ENCODE measurements around the gene AGPAT1. TPM values are rescaled to one million over a fixed set of nuclear protein-coding genes. Genes with fewer than 3 reads are reported as not detected.

The AGPAT1 gene
- total RNA-seq, 1 experiment from 2014 or later: 108 TPM

GRCh38 chr6:32192608-32193039 is 16.7 kb upstream of the AGPAT1 start, which contains the start of gene GPSM3:
Gene GPSM3 (minus strand): TSS chr6:32192643. CDS start chr6:32192513, 130 bp downstream.
- POLR2A ChIA-PET (ENCODE audit: low non-redundant PET): no interaction called here
- no peaks in the 10 kb centered on the region for H3K27me3 ChIP-seq (replicated peaks; ENCODE audit: insufficient read depth, low read depth, low read length, poor library complexity)
- no peak within 1 kb of the TSS for H3K4me3 ChIP-seq (ENCODE audit: low read depth, low read length, poor library complexity, severe bottlenecking)
- H3K9me3 ChIP-seq (ENCODE audit: low read depth, low read length, poor library complexity, severe bottlenecking): no peaks in the 10 kb centered on the region
- DNase-seq (ENCODE audit: low spot score): no peak
- intact Hi-C loops (cut with micrococcal nuclease; ENCODE audit: unreplicated experiment): no loop called here
- peaks cover 44% of the 10 kb centered on the region for H3K4me1 ChIP-seq (ENCODE audit: insufficient read depth, low read length, poor library complexity, severe bottlenecking)
- CTCF ChIA-PET: no interaction called here
- TF ChIP-seq CTCF (conservative IDR thresholded peaks at IDR 0.05; ENCODE audit: low read depth, low read length) (no peak), EZH2 (IDR thresholded peaks at IDR 0.05; ENCODE audit: borderline replicate concordance, low read depth, low read length, poor library complexity, severe bottlenecking) (no peak)
- BruUV-seq (replicated peaks): no TSS peak
- H3K27ac ChIP-seq (ENCODE audit: low read depth, low read length, poor library complexity, severe bottlenecking): peak within 1 kb of the TSS; percentile 94
- H3K36me3 ChIP-seq (ENCODE audit: insufficient read depth, low read length, poor library complexity, severe bottlenecking): peaks cover 4% of the 10 kb centered on the region

DNA sequence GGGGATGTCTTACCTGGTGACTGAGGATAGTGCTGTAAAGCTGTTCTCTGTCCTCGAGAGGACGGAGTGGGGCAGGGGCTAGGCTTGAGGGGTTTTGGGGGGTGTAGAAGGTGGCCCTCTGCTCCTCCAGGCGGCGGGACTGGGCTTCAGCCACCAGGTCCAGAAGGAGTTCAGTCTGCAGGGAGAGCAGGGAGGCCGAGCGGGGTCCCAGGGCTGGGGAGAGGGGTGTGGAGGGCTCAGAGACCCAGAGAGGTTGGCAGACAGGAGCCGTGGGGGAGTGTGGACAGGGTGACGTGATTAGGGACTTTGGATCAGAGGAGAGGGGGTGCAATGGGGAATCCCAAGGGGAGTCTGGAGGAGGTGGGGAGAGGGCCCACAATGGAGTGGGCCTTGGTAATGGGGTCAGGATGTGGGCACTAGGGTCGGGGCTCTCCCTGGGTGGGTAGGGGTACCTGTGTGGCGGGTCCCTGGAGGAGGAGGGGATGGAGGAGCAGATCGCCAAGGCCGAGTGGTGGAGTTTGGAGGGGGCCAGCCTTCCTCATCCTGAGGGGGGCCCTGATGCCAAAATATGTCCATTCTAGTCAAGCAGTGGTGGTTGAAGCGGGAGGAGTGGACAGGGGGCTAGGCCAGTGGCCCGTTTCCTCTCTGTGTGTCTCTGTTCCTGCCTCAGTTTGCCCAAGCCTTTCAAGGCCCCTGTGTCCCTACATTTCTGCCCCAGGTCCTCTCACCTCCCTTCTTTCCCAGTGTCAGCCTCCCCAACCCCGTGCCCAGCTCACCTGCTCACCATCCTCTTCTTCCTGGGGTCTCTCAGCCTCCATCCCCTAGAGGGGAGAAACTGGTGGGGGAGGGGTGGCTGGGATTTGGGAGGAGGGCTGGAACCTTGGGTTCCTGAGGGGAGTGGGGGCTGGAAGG is 16.1 kb upstream of the AGPAT1 start:
- Histone ChIP-seq H3K9me3 (ENCODE audit: low read depth, low read length, poor library complexity, severe bottlenecking) (no peaks in the 10 kb centered on the region), H3K4me3 (ENCODE audit: low read depth, low read length, poor library complexity, severe bottlenecking) (no peak overlapping the region), H3K36me3 (ENCODE audit: insufficient read depth, low read length, poor library complexity, severe bottlenecking) (peaks cover 11% of the 10 kb centered on the region), H3K27me3 (replicated peaks; ENCODE audit: insufficient read depth, low read depth, low read length, poor library complexity) (no peaks in the 10 kb centered on the region), H3K4me1 (ENCODE audit: insufficient read depth, low read length, poor library complexity, severe bottlenecking) (peaks cover 38% of the 10 kb centered on the region), H3K27ac (ENCODE audit: low read depth, low read length, poor library complexity, severe bottlenecking) (peak overlapping the region; percentile 94)
- POLR2A ChIA-PET (ENCODE audit: low non-redundant PET): no interaction called here
- no peak for DNase-seq (ENCODE audit: low spot score)
- no TSS peak for BruUV-seq (replicated peaks)
- intact Hi-C loops (cut with micrococcal nuclease; ENCODE audit: unreplicated experiment): no loop called here
- CTCF ChIA-PET: no interaction called here
- TF ChIP-seq EZH2 (IDR thresholded peaks at IDR 0.05; ENCODE audit: borderline replicate concordance, low read depth, low read length, poor library complexity, severe bottlenecking): no peak
- TF ChIP-seq CTCF (conservative IDR thresholded peaks at IDR 0.05; ENCODE audit: low read depth, low read length): no peak

DNA sequence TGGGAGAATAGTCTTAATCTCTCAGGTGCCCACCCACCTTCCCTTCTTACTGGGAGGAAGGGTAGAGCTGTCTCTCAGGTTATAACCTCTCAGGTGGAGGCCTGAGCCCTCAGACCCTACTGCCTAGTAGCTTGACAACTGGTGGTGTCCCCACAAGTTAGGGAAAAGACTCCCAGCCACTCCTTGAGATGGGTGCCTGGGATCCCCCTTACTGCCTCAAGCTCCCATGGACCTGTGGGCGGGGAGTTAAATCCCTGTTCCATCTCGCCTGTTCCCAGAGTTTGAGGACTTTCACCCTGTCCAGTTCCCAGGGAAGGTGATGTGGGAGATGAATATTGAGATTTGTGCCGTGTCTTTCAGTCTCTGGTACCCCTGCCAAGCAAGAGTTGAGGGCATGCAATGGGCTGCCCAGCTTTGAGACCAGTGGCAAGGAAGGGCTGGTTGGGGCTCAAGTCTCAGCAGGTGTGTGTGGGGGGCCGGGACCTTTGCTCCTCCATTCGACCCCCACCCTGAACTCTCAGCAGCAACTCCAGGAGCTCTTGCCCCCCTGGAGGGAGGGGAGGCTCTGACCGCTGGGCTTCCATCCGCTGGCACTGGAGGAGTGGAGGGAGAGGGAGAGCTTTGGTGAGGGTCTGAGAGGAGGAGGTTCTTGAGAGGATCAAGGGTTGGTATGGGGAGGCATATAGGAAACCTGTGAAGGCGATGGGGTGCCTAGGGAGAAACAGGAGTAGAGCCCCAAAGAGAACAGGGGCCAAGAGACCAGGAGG is 15.2 kb upstream of the AGPAT1 start:
- Histone ChIP-seq H3K4me3 (ENCODE audit: low read depth, low read length, poor library complexity, severe bottlenecking) (no peak overlapping the region), H3K27ac (ENCODE audit: low read depth, low read length, poor library complexity, severe bottlenecking) (peak overlapping the region; percentile 94), H3K4me1 (ENCODE audit: insufficient read depth, low read length, poor library complexity, severe bottlenecking) (peaks cover 30% of the 10 kb centered on the region), H3K36me3 (ENCODE audit: insufficient read depth, low read length, poor library complexity, severe bottlenecking) (peaks cover 20% of the 10 kb centered on the region), H3K27me3 (replicated peaks; ENCODE audit: insufficient read depth, low read depth, low read length, poor library complexity) (no peaks in the 10 kb centered on the region), H3K9me3 (ENCODE audit: low read depth, low read length, poor library complexity, severe bottlenecking) (no peaks in the 10 kb centered on the region)
- DNase-seq (ENCODE audit: low spot score): no peak
- no peak for TF ChIP-seq CTCF (conservative IDR thresholded peaks at IDR 0.05; ENCODE audit: low read depth, low read length)
- TF ChIP-seq EZH2 (IDR thresholded peaks at IDR 0.05; ENCODE audit: borderline replicate concordance, low read depth, low read length, poor library complexity, severe bottlenecking): no peak
- intact Hi-C loops (cut with micrococcal nuclease; ENCODE audit: unreplicated experiment): no loop called here
- POLR2A ChIA-PET (ENCODE audit: low non-redundant PET): no interaction called here
- CTCF ChIA-PET: interaction anchor here (0.5 to 0.9 kb wide), 2 partner anchors 63 to 1057 kb away, joined by 3 read pairs; partner anchors contain the start of gene ATF6B
- no TSS peak for BruUV-seq (replicated peaks)
